ENCODE measurements around the gene CFAP97. TPM values are rescaled to one million over a fixed set of nuclear protein-coding genes. Genes with fewer than 3 reads are reported as not detected.

The CFAP97 gene
- total and polyA plus RNA-seq, 9 of the 15 experiments (the other 6 are each of a cell fraction or from before 2014, with no cell fraction given): 17.3 to 57.8 (median 44.4) TPM

GRCh38 chr4:185203486-185204237 lies at the start of gene CFAP97 (continued):
- TF ChIP-seq ZNF609 (CRISPR knock-in tag; IDR thresholded peaks at IDR 0.05; ENCODE audit: borderline replicate concordance): no peak
- TF ChIP-seq GTF2F1 (IDR thresholded peaks at IDR 0.05; ENCODE audit: low read depth, low read length): no peak
- TF ChIP-seq ATF6 (CRISPR knock-in tag; IDR thresholded peaks at IDR 0.05): no peak
- no peak for TF ChIP-seq ZNF696 (CRISPR knock-in tag; conservative IDR thresholded peaks at IDR 0.05)
- no peak for TF ChIP-seq HNRNPL (IDR thresholded peaks at IDR 0.05; ENCODE audit: low read depth, low read length)
- peak; percentile 32; the same call in 1 of the 2 replicates for TF ChIP-seq ZBTB1 (CRISPR knock-in tag; IDR thresholded peaks at IDR 0.05; ENCODE audit: borderline replicate concordance, low read depth)
- no peak; the same call in 1 of the 2 replicates for TF ChIP-seq CREB1 (IDR thresholded peaks at IDR 0.05)
- no peak; the same call in 1 of the 2 replicates for TF ChIP-seq CREB1 (CRISPR knock-in tag; IDR thresholded peaks at IDR 0.05)
- TF ChIP-seq ZNF57 (CRISPR knock-in tag; IDR thresholded peaks at IDR 0.05): no peak
- TF ChIP-seq LEF1 (IDR thresholded peaks at IDR 0.05): no peak
- TF ChIP-seq PCBP1 (IDR thresholded peaks at IDR 0.05; ENCODE audit: low read depth, low read length, poor library complexity, severe bottlenecking): no peak
- TF ChIP-seq ARID4B (CRISPR knock-in tag; IDR thresholded peaks at IDR 0.05): peak; percentile 53; the same call in 1 of the 2 replicates
- no peak for TF ChIP-seq HDAC8 (tag; IDR thresholded peaks at IDR 0.05)
- TF ChIP-seq MTA3 (IDR thresholded peaks at IDR 0.05; ENCODE audit: borderline replicate concordance): peak; percentile 55; the same call in 1 of the 2 replicates
- TF ChIP-seq TCFL5 (CRISPR knock-in tag; conservative IDR thresholded peaks at IDR 0.05): no peak
- peak in 1 of 2 experiments; percentile 50; a peak in 2 of 4 replicates for TF ChIP-seq NRF1 (conservative IDR thresholded peaks at IDR 0.05 in 1 of 2, IDR thresholded peaks at IDR 0.05 in 1 of 2)
- no peak for TF ChIP-seq ZNF143 (CRISPR knock-in tag; IDR thresholded peaks at IDR 0.05)
